HUES48 (cell line): Measurements from ENCODE around the gene ZFAND3.

Experiments used
- H3K27ac ChIP-seq: one replicate; pipeline ENCODE4 v1.7.0; 2013; ENCODE audit warnings: low read depth, low read length, inconsistent platforms
- H3K27me3 ChIP-seq: 2 replicates; pipeline ENCODE4 v1.6.1; 2013; ENCODE audit warnings: mild to moderate bottlenecking, low read length; ENCODE audit not compliant: control insufficient read depth, insufficient read depth
- H3K36me3 ChIP-seq: 2 replicates; pipeline ENCODE4 v1.6.1; 2013; ENCODE audit warnings: low read length; ENCODE audit not compliant: control insufficient read depth, insufficient read depth
- H3K4me1 ChIP-seq: 2 replicates; pipeline ENCODE4 v1.6.1; 2013; ENCODE audit warnings: mild to moderate bottlenecking, low read length; ENCODE audit not compliant: control insufficient read depth, insufficient read depth
- H3K4me3 ChIP-seq: 2 replicates; pipeline ENCODE4 v1.5.1; 2013; ENCODE audit warnings: mild to moderate bottlenecking, low read depth, low read length
- H3K9ac ChIP-seq: 2 replicates; pipeline ENCODE4 v1.6.1; 2013; ENCODE audit warnings: mild to moderate bottlenecking, low read depth, low read length, moderate library complexity
- H3K9me3 ChIP-seq: 2 replicates; pipeline ENCODE4 v1.6.1; 2013; ENCODE audit warnings: low read length; ENCODE audit not compliant: control insufficient read depth, insufficient read depth

The ZFAND3 gene

GRCh38 chr6:38179300-38179699 is 359.8 kb downstream of the ZFAND3 start:
- Histone ChIP-seq H3K4me3 (no peak overlapping the region), H3K9ac (no peak overlapping the region), H3K36me3 (no peaks in the 10 kb centered on the region), H3K4me1 (0 out of 2 replicates have a peak, but pooled peaks cover 8% of the 10 kb centered on the region), H3K9me3 (no peaks in the 10 kb centered on the region), H3K27me3 (no peaks in the 10 kb centered on the region), H3K27ac (no peak overlapping the region)

GRCh38 chr6:38179794-38180430 is 360.4 kb downstream of the ZFAND3 start:
- no peak overlapping the region for H3K27ac ChIP-seq
- H3K9me3 ChIP-seq, result no peaks in the 10 kb centered on the region
- H3K4me1 ChIP-seq, result 0 out of 2 replicates have a peak, but pooled peaks cover 8% of the 10 kb centered on the region
- no peaks in the 10 kb centered on the region for H3K27me3 ChIP-seq
- H3K4me3 ChIP-seq, result no peak overlapping the region
- no peak overlapping the region for H3K9ac ChIP-seq
- no peaks in the 10 kb centered on the region for H3K36me3 ChIP-seq

GRCh38 chr6:38180586-38180985 is 361.1 kb downstream of the ZFAND3 start:
- H3K27ac ChIP-seq, result no peak overlapping the region
- H3K36me3 ChIP-seq, result no peaks in the 10 kb centered on the region
- 0 out of 2 replicates have a peak, but pooled peaks cover 8% of the 10 kb centered on the region for H3K4me1 ChIP-seq
- no peaks in the 10 kb centered on the region for H3K27me3 ChIP-seq
- H3K9me3 ChIP-seq, result no peaks in the 10 kb centered on the region
- H3K9ac ChIP-seq, result no peak overlapping the region
- H3K4me3 ChIP-seq, result no peak overlapping the region

GRCh38 chr6:38182426-38182825 is 362.9 kb downstream of the ZFAND3 start:
- peaks cover 9% of the 10 kb centered on the region for H3K4me1 ChIP-seq
- H3K27ac ChIP-seq, result no peak overlapping the region

DNA sequence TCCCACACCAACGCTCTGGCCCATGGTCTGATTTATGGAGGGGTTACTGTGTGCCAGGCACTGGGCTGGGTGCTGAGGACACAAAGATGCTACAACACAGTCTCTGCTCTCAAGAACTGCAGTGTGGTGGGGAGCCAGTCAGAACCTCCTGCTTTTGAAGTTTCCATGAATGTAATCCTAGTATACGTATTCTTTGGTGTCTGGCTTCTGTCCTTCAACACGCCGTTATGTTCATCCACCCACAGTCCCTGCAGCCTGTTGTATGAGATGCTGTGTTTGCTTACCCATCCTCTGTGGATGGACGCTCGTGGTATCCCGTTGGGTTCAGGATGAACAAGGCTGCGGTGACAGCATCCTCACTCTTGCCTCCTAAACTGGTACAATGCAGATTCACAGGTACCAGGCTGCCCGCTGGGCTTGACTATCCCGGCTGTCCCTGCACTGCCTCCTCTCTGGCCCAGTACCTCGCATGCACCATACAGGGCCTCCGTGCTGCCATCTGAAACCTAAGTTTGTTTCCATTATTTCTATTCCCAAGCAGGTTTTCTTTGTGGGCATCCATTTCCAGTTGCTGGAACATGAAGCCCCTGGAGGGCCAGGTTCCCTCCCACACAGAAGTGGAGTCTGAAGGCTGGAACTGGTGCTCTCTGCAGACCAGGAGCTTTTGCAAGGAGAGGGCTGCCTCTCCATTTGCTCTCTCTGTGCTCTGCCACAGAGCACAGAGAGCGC is 364.5 kb downstream of the ZFAND3 start:
- no peak overlapping the region for H3K4me3 ChIP-seq
- H3K27ac ChIP-seq, result no peak overlapping the region
- no peaks in the 10 kb centered on the region for H3K27me3 ChIP-seq
- H3K9ac ChIP-seq, result no peak overlapping the region
- H3K36me3 ChIP-seq, result no peaks in the 10 kb centered on the region
- no peaks in the 10 kb centered on the region for H3K9me3 ChIP-seq
- peaks cover 11% of the 10 kb centered on the region for H3K4me1 ChIP-seq

More at GRCh38 chr6:38182426-38182825, 362.9 kb downstream of the ZFAND3 start:
- Histone ChIP-seq H3K9ac (no peak overlapping the region), H3K27me3 (no peaks in the 10 kb centered on the region), H3K4me3 (no peak overlapping the region), H3K9me3 (no peaks in the 10 kb centered on the region), H3K36me3 (no peaks in the 10 kb centered on the region)

- Histone ChIP-seq H3K9ac (no peak overlapping the region), H3K4me1 (peaks cover 11% of the 10 kb centered on the region), H3K36me3 (no peaks in the 10 kb centered on the region), H3K4me3 (no peak overlapping the region), H3K9me3 (no peaks in the 10 kb centered on the region), H3K27me3 (no peaks in the 10 kb centered on the region), H3K27ac (no peak overlapping the region)
These were observed 365.1 kb downstream of the ZFAND3 start for GRCh38 chr6:38184585-38185080.

DNA sequence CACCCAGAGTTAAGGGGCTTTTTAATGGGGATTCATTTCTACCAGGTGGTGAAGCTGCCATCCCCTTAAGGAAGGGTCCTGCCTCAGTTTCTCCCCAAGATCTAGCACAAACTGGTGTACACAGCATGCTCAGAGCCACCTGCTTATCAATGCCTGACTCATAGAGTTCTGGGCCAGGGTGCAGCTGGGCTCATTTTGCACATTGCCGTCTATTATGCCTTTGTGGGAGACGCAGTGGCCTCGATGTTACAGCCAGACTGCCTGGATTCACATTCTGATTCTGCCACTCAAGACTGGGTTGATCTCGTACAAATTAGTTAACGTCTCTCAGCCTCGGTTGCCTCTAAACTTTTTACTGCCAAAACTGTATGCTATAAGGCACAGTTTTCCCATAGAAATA is 365.7 kb downstream of the ZFAND3 start:
- H3K27ac ChIP-seq, result no peak overlapping the region
- peaks cover 11% of the 10 kb centered on the region for H3K4me1 ChIP-seq
- H3K27me3 ChIP-seq, result no peaks in the 10 kb centered on the region
- H3K36me3 ChIP-seq, result no peaks in the 10 kb centered on the region
- no peak overlapping the region for H3K4me3 ChIP-seq
- H3K9me3 ChIP-seq, result no peaks in the 10 kb centered on the region
- H3K9ac ChIP-seq, result no peak overlapping the region

DNA sequence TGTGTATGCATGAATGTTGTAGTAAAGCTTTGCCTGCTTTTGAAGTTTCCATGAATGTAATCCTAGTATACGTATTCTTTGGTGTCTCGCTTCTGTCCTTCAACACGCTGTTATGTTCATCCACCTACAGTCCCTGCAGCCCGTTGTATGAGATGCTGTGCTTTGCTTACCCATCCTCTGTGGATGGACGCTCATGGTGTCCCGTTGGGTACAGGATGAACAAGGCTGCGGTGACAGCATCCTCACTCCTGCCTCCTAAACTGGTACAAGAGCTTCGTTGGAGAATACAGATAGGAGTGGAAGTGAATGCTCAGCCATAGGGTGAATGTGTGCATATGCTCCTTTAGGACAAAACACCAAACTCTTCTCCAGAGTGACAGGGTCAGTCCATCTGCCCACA is 366.2 kb downstream of the ZFAND3 start:
- no peaks in the 10 kb centered on the region for H3K27me3 ChIP-seq

DNA sequence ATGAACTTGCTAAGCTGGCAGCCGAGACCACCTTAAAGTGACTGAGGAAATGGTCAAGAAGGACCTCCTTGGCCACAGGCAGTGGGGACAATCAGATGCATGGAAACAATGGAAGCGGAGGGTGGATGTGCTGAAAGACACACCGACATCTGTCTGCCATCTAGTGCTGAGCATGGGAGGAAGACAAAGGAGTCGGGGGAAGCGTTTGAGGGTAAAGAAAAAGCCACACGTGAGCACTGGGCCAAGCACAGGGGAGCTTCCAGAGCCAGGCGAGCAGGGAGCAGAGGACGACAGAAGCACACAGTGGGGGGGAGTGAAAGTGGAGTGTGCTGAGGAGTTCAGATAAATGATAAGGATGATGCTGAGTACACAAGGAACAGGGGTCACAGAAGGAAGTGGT is 367.8 kb downstream of the ZFAND3 start:
- no peaks in the 10 kb centered on the region for H3K27me3 ChIP-seq
- H3K9ac ChIP-seq, result no peak overlapping the region
- no peaks in the 10 kb centered on the region for H3K36me3 ChIP-seq
- no peaks in the 10 kb centered on the region for H3K9me3 ChIP-seq
- no peak overlapping the region for H3K27ac ChIP-seq
- H3K4me1 ChIP-seq, result peaks cover 22% of the 10 kb centered on the region
- H3K4me3 ChIP-seq, result no peak overlapping the region

More for the DNA sequence above, 366.2 kb downstream of the ZFAND3 start:
- no peak overlapping the region for H3K4me3 ChIP-seq
- H3K9ac ChIP-seq, result no peak overlapping the region
- no peaks in the 10 kb centered on the region for H3K36me3 ChIP-seq
- H3K27ac ChIP-seq, result no peak overlapping the region
- no peaks in the 10 kb centered on the region for H3K9me3 ChIP-seq
- peaks cover 11% of the 10 kb centered on the region for H3K4me1 ChIP-seq

GRCh38 chr6:38187811-38188590 is 368.5 kb downstream of the ZFAND3 start:
- Histone ChIP-seq H3K4me3 (no peak overlapping the region), H3K9ac (no peak overlapping the region), H3K36me3 (no peaks in the 10 kb centered on the region)

More at GRCh38 chr6:38187811-38188590, 368.5 kb downstream of the ZFAND3 start:
- Histone ChIP-seq H3K27ac (no peak overlapping the region), H3K4me1 (peaks cover 27% of the 10 kb centered on the region), H3K27me3 (no peaks in the 10 kb centered on the region), H3K9me3 (no peaks in the 10 kb centered on the region)
